HepG2 (cell line): ENCODE results near the gene OR6S1. TPM values are rescaled to one million over a fixed set of nuclear protein-coding genes. Genes with fewer than 3 reads are reported as not detected.
A peak's percentile ranks its signal among the peaks of the same experiment; 100 is the strongest.

Experiments used
- ATAC-seq: fragments of 200-7000 bp; cut with Tn5 transposase; 3 replicates; pipeline ENCODE4 v1.9.1; 2020; ENCODE audit warnings: mild to moderate bottlenecking, moderate library complexity
- BruUV-seq: library from RNA; stranded (reverse); fragments of 400-500 nt; replicated peaks from 2 replicates; lab custom pipeline; 2021; lab: Mats Ljungman, UMichigan
- CTCF ChIA-PET: fragments of 300-600 bp; formaldehyde crosslinking; extraction: SDS; loops from one replicate; lab custom pipeline; 2021; ENCODE audit warnings: low total read pairs, inconsistent platforms, low intra/inter-chr PET ratio; lab: Yijun Ruan, JAX
- POLR2A ChIA-PET: fragments of 350-600 bp; sonication (Branson Sonifier 250); formaldehyde crosslinking; loops from one replicate; lab custom pipeline; 2020; ENCODE audit warnings: antibody characterized with exemption, inconsistent platforms; lab: Yijun Ruan, JAX
- DNase-seq: peaks from one replicate; pipeline ENCODE4 v3.0.0-alpha.2; 2015; ENCODE audit warnings: low spot score
- FAIRE-seq: peaks from 3 replicates; lab custom pipeline; 2011; peaks lifted over from hg19 to GRCh38; lab: Jason Lieb, UNC
- H2AFZ ChIP-seq: one replicate; pipeline ENCODE4 v1.6.1; 2011; ENCODE audit warnings: low read length, inconsistent platforms
- H3K27ac ChIP-seq: fragments of 300-600 bp; 3 replicates; pipeline ENCODE4 v1.8.0; 2011; ENCODE audit warnings: mixed run types, mild to moderate bottlenecking, mixed read lengths, low read length, inconsistent platforms; ENCODE audit not compliant: insufficient read depth; ENCODE audit errors: extremely low read length
- H3K27me3 ChIP-seq, 2 experiments: fragments of 200-600 bp in 1 of 2; 2 replicates in 1 of 2; 3 replicates in 1 of 2; pipeline versions ENCODE4 v1.6.0 to v1.8.0; 2011; ENCODE audit warnings: low read length in 2 of 2, mild to moderate bottlenecking in 2 of 2, moderate library complexity in 2 of 2, inconsistent platforms in 1 of 2; ENCODE audit not compliant: insufficient read depth in 2 of 2, control insufficient read depth in 1 of 2
- H3K36me3 ChIP-seq, 2 experiments: fragments of 200-600 bp in 1 of 2; replicated peaks in 1 of 2; 2 replicates in 1 of 2; 3 replicates in 1 of 2; pipeline versions ENCODE4 v1.5.1 to v1.8.0; 2011; ENCODE audit warnings: low read length in 2 of 2, inconsistent platforms in 1 of 2; ENCODE audit not compliant: insufficient read depth in 2 of 2, control insufficient read depth in 1 of 2
- H3K4me1 ChIP-seq: 2 replicates; pipeline ENCODE4 v1.5.1; 2012; ENCODE audit warnings: low read length, inconsistent platforms; ENCODE audit not compliant: insufficient read depth
- H3K4me2 ChIP-seq: 2 replicates; pipeline ENCODE4 v1.6.0; 2011; ENCODE audit warnings: low read depth, low read length, inconsistent platforms
- H3K4me3 ChIP-seq, 3 experiments: fragments of 200-600 bp in 1 of 3; sonication (generic), shearing (Covaris generic) in 1 of 3; replicated peaks in 1 of 3; 2 replicates each; pipeline ENCODE4 v1.5.1; 2011 to 2016; ENCODE audit warnings: low read length in 3 of 3, inconsistent platforms in 2 of 3, low read depth in 2 of 3, mild to moderate bottlenecking in 2 of 3, control low read depth in 1 of 3, mixed read lengths in 1 of 3; ENCODE audit not compliant: insufficient read depth in 1 of 3
- H3K79me2 ChIP-seq: one replicate; pipeline ENCODE4 v1.6.1; 2011; ENCODE audit warnings: low read length, inconsistent platforms; ENCODE audit not compliant: insufficient read depth
- H3K9ac ChIP-seq: 2 replicates; pipeline ENCODE4 v1.6.0; 2011; ENCODE audit warnings: mild to moderate bottlenecking, low read depth, low read length, inconsistent platforms; ENCODE audit not compliant: insufficient read depth
- H3K9me3 ChIP-seq: 2 replicates; pipeline ENCODE4 v1.5.1; 2012; ENCODE audit warnings: mild to moderate bottlenecking, low read length
- H4K20me1 ChIP-seq: 2 replicates; pipeline ENCODE4 v1.6.0; 2011; ENCODE audit warnings: inconsistent platforms, mild to moderate bottlenecking, low read length, moderate library complexity; ENCODE audit not compliant: insufficient read depth
- FOXK1 ChIP-seq: sonication (generic); formaldehyde crosslinking; IDR thresholded peaks from 2 replicates; pipeline ENCODE4 v1.4.0; 2020; ENCODE audit warnings: low read depth, missing genetic modification reagents, borderline replicate concordance
- PHF21A ChIP-seq: sonication (generic); formaldehyde crosslinking; IDR thresholded peaks from 2 replicates; pipeline ENCODE4 v1.5.0; 2020; ENCODE audit warnings: mild to moderate bottlenecking, missing genetic modification reagents
- SNAI1 ChIP-seq: sonication (generic); formaldehyde crosslinking; IDR thresholded peaks from 2 replicates; pipeline ENCODE4 v1.5.0; 2020; ENCODE audit warnings: mild to moderate bottlenecking, missing genetic modification reagents, borderline replicate concordance
- SYNCRIP ChIP-seq: fragments of 200-400 bp; formaldehyde crosslinking; IDR thresholded peaks from 2 replicates; pipeline ENCODE4 v1.6.1; 2018; ENCODE audit warnings: mild to moderate bottlenecking, low read depth, low read length; ENCODE audit not compliant: insufficient read depth
- ZFP1 ChIP-seq: IDR thresholded peaks from 2 replicates; pipeline ENCODE4 v1.6.1; 2016
- ZMAT3 ChIP-seq: sonication (generic); formaldehyde crosslinking; conservative IDR thresholded peaks from 2 replicates; pipeline ENCODE4 v1.7.0; 2021; ENCODE audit warnings: missing genetic modification reagents
- ZNF20 ChIP-seq: sonication (generic); formaldehyde crosslinking; IDR thresholded peaks from 2 replicates; pipeline ENCODE4 v1.4.0; 2020; ENCODE audit warnings: mild to moderate bottlenecking, moderate library complexity, missing genetic modification reagents
- ZNF224 ChIP-seq: sonication (generic); formaldehyde crosslinking; IDR thresholded peaks from 2 replicates; pipeline ENCODE4 v1.5.0; 2020; ENCODE audit warnings: mild to moderate bottlenecking, missing genetic modification reagents
- ZNF841 ChIP-seq: sonication (generic); formaldehyde crosslinking; IDR thresholded peaks from 2 replicates; pipeline ENCODE4 v1.8.1; 2023; ENCODE audit warnings: missing genetic modification reagents, borderline replicate concordance
- WGBS: methylation state at CpG from one replicate; pipeline ENCODE4 v1.1.6; 2017; ENCODE audit warnings: low lambda C conversion rate; 5-methylcytosine and 5-hydroxymethylcytosine counted together
- in situ Hi-C: cut with HindIII; loops from 2 replicates; pipeline ENCODE4 v1.10.0; 2017; ENCODE audit warnings: low pct_unique_long_range_greater_than_20kb; ENCODE audit not compliant: extremely low pct_ligation_motif_present
- intact Hi-C: fragments of 100-400 bp; cut with micrococcal nuclease; formaldehyde crosslinking; loops from one replicate; pipeline ENCODE4 v1.10.0; 2022; ENCODE audit not compliant: unreplicated experiment
- polyA plus RNA-seq, 8 experiments: library from polyadenylated mRNA; depleted of rRNA in 3 of 8; stranded (reverse) in 7 of 8; unstranded in 1 of 8; fragments of >200 nt; fragmentation: Illumina TruSeq in 4 of 8; extraction: Trizol in 4 of 8; gene quantifications; 2 replicates each; pipeline versions ENCODE4 v1.2.1 to v1.2.3, GENCODE V29; 2011 to 2016; ENCODE audit warnings: low read depth in 4 of 8, missing spikeins in 1 of 8, mixed read lengths in 1 of 8; ENCODE audit not compliant: insufficient read depth in 1 of 8
- total RNA-seq, 5 experiments: library from RNA; depleted of rRNA; stranded (reverse); fragments of >200 nt; fragmentation: Illumina TruSeq; extraction: Trizol; gene quantifications; 2 replicates each; pipeline ENCODE4 v1.2.3, GENCODE V29; 2016; ENCODE audit warnings: low read depth in 1 of 5
- TF ChIP-seq, protein P1 (sequence below): IDR thresholded peaks from 2 replicates; pipeline ENCODE4 v1.6.1; 2016; ENCODE audit warnings: low read depth
- TF ChIP-seq, protein P2 (sequence below): sonication (generic); formaldehyde crosslinking; IDR thresholded peaks from 2 replicates; pipeline ENCODE4 v1.4.0; 2020; ENCODE audit warnings: low read depth, mild to moderate bottlenecking, missing genetic modification reagents
- TF ChIP-seq, protein P3 (sequence below): sonication (generic); formaldehyde crosslinking; IDR thresholded peaks from 2 replicates; pipeline ENCODE4 v1.5.0; 2020; ENCODE audit warnings: mild to moderate bottlenecking, missing genetic modification reagents
- TF ChIP-seq, protein P4 (sequence below): sonication (generic); formaldehyde crosslinking; IDR thresholded peaks from 2 replicates; pipeline ENCODE4 v1.8.0; 2022; ENCODE audit warnings: low read depth, missing genetic modification reagents

OR6S1 gene
- total and polyA plus RNA-seq, 2 of the 13 experiments (the other 11 are each of a cell fraction or from before 2014, with no cell fraction given), result 0.09 TPM; not detected in 1

DNA sequence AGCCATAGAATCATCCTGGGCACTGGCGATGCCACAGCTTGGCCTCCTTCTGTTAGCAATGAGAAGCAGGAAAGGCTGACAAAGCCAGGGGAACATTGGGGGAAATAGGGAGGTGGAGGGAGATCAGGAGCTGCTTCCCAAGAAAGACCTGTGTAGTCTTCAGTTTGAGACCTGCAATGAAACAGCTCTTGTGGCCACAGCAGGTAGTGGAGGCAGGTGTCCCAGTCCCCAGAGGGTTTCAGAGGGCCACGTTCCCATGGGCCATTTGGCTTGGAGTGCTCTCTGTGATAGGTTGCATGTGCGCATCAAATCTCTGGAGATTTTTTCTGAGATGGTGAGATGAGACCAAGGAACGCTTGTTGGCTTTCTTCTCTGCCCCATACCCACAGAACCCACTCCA is 14.4 kb upstream of the OR6S1 start:
- intact Hi-C loops, result loop anchor here (2.0 kb wide), 2 partner anchors 23 to 199 kb away; no protein-coding TSS in a partner anchor
- H3K9ac ChIP-seq, result no peak overlapping the region
- no peak for FAIRE-seq
- ChIA-PET CTCF (no interaction called here), POLR2A (interaction anchor here (2.5 kb wide), 1 partner anchor 26 kb away, joined by 9 read pairs; no protein-coding TSS in a partner anchor)
- 49% methylated on average over 4 of the region's 4 CpGs for WGBS
- H3K27me3 ChIP-seq, result peaks cover 0 to 23% of the 10 kb centered on the region in 2 experiments; a peak in 3 of 5 replicates
- peak; percentile 60 for ATAC-seq
- no peak overlapping the region for H3K4me3 ChIP-seq
- in situ Hi-C loops, result loop anchor here (5.0 kb wide), 1 partner anchor 36 kb away; no protein-coding TSS in a partner anchor
- H2AFZ ChIP-seq, result no peak overlapping the region
- H4K20me1 ChIP-seq, result no peaks in the 10 kb centered on the region
- no peaks in the 10 kb centered on the region for H3K79me2 ChIP-seq
- H3K4me2 ChIP-seq, result no peak overlapping the region
- H3K4me1 ChIP-seq, result peaks cover 48% of the 10 kb centered on the region
- no peak overlapping the region for H3K27ac ChIP-seq
- TF ChIP-seq SYNCRIP (no peak), ZNF841 (no peak), ZNF20 (no peak), SNAI1 (CRISPR knock-in tag) (no peak), FOXK1 (CRISPR knock-in tag) (no peak), PHF21A (CRISPR knock-in tag) (no peak), ZNF224 (CRISPR knock-in tag) (no peak), ZMAT3 (CRISPR knock-in tag) (no peak), ZFP1 (CRISPR knock-in tag) (no peak)
- TF ChIP-seq, protein P1, sequence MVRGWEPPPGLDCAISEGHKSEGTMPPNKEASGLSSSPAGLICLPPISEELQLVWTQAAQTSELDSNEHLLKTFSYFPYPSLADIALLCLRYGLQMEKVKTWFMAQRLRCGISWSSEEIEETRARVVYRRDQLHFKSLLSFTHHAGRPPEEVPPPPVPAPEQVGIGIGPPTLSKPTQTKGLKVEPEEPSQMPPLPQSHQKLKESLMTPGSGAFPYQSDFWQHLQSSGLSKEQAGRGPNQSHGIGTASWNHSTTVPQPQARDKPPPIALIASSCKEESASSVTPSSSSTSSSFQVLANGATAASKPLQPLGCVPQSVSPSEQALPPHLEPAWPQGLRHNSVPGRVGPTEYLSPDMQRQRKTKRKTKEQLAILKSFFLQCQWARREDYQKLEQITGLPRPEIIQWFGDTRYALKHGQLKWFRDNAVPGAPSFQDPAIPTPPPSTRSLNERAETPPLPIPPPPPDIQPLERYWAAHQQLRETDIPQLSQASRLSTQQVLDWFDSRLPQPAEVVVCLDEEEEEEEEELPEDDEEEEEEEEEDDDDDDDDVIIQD (CRISPR knock-in tag), result no peak
- TF ChIP-seq, protein P2, sequence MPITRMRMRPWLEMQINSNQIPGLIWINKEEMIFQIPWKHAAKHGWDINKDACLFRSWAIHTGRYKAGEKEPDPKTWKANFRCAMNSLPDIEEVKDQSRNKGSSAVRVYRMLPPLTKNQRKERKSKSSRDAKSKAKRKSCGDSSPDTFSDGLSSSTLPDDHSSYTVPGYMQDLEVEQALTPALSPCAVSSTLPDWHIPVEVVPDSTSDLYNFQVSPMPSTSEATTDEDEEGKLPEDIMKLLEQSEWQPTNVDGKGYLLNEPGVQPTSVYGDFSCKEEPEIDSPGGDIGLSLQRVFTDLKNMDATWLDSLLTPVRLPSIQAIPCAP (CRISPR knock-in tag), result no peak
- TF ChIP-seq, protein P3, sequence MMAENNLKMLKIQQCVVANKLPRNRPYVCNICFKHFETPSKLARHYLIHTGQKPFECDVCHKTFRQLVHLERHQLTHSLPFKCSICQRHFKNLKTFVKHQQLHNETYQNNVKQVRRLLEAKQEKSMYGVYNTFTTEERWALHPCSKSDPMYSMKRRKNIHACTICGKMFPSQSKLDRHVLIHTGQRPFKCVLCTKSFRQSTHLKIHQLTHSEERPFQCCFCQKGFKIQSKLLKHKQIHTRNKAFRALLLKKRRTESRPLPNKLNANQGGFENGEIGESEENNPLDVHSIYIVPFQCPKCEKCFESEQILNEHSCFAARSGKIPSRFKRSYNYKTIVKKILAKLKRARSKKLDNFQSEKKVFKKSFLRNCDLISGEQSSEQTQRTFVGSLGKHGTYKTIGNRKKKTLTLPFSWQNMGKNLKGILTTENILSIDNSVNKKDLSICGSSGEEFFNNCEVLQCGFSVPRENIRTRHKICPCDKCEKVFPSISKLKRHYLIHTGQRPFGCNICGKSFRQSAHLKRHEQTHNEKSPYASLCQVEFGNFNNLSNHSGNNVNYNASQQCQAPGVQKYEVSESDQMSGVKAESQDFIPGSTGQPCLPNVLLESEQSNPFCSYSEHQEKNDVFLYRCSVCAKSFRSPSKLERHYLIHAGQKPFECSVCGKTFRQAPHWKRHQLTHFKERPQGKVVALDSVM (CRISPR knock-in tag), result no peak
- TF ChIP-seq, protein P4, sequence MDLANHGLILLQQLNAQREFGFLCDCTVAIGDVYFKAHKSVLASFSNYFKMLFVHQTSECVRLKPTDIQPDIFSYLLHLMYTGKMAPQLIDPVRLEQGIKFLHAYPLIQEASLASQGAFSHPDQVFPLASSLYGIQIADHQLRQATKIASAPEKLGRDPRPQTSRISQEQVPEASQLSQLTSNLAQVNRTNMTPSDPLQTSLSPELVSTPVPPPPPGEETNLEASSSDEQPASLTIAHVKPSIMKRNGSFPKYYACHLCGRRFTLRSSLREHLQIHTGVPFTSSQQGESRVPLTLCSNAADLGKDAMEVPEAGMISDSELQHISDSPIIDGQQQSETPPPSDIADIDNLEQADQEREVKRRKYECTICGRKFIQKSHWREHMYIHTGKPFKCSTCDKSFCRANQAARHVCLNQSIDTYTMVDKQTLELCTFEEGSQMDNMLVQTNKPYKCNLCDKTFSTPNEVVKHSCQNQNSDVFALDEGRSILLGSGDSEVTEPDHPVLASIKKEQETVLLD (CRISPR knock-in tag), result no peak
- DNase-seq, result no peak
- H3K36me3 ChIP-seq, result no peaks in the 10 kb centered on the region
- no TSS peak for BruUV-seq
- no peaks in the 10 kb centered on the region for H3K9me3 ChIP-seq
